HUES64 (cell line): ENCODE measurements around the gene DDX19B. TPM values are rescaled to one million over a fixed set of nuclear protein-coding genes. Genes with fewer than 3 reads are reported as not detected.
"Not testable (repeated sequence)": the region's sequence is repeated elsewhere in the genome, so short reads cannot be mapped to it uniquely, and the experiment has no call there.

Source experiments
- H3K27ac ChIP-seq: 2 replicates; pipeline ENCODE4 v1.7.0; 2013; ENCODE audit warnings: low read depth, low read length, inconsistent platforms
- H3K27me3 ChIP-seq: 2 replicates; pipeline ENCODE4 v1.6.1; 2013; ENCODE audit warnings: mild to moderate bottlenecking, low read length; ENCODE audit not compliant: insufficient read depth
- H3K36me3 ChIP-seq: 2 replicates; pipeline ENCODE4 v1.6.1; 2013; ENCODE audit warnings: mild to moderate bottlenecking, low read length; ENCODE audit not compliant: insufficient read depth
- H3K4me1 ChIP-seq: 2 replicates; pipeline ENCODE4 v1.6.1; 2013; ENCODE audit warnings: mild to moderate bottlenecking, low read length, moderate library complexity; ENCODE audit not compliant: insufficient read depth
- H3K4me3 ChIP-seq: 2 replicates; pipeline ENCODE4 v1.5.1; 2013; ENCODE audit warnings: mild to moderate bottlenecking, low read length, moderate library complexity
- H3K9ac ChIP-seq: 2 replicates; pipeline ENCODE4 v1.6.1; 2013; ENCODE audit warnings: mild to moderate bottlenecking, low read depth, low read length
- H3K9me3 ChIP-seq: 2 replicates; pipeline ENCODE4 v1.6.1; 2013; ENCODE audit warnings: low read depth, low read length; ENCODE audit not compliant: insufficient read depth
- WGBS: fragments of 150-250, 120-280 bp; methylation state at CpG from one replicate; pipeline ENCODE4 v1.1.7; 2013; ENCODE audit warnings: missing lambda C conversion rate; 5-methylcytosine and 5-hydroxymethylcytosine counted together
- polyA plus RNA-seq, 2 experiments: library from polyadenylated mRNA; stranded (reverse); fragments of 50-300 nt; gene quantifications; one replicate each; pipeline ENCODE4 v1.2.3, GENCODE V29; 2013

Gene DDX19B
- polyA plus RNA-seq (2013, experiment 1 of 2), result 32.8 TPM
- 41.5 TPM for polyA plus RNA-seq (2013, experiment 2 of 2)

- Histone ChIP-seq H3K4me1 (peaks cover 4% of the 10 kb centered on the region; the same call in 1 of the 2 replicates), H3K9me3 (peaks cover 4% of the 10 kb centered on the region; the same call in 1 of the 2 replicates), H3K9ac (peak within 1 kb of the TSS; percentile 97), H3K4me3 (peak within 1 kb of the TSS; percentile 97), H3K36me3 (peaks cover 13% of the 10 kb centered on the region; the same call in 1 of the 2 replicates), H3K27me3 (no peaks in the 10 kb centered on the region), H3K27ac (peak within 1 kb of the TSS; percentile 97)
- 3% methylated on average over 37 of the region's 37 CpGs for WGBS
Measured at GRCh38 chr16:70298988-70299938, at the start of gene DDX19B. Gene DDX19B, plus strand, starts transcription at chr16:70299186. Its CDS starts 112 bp downstream, at chr16:70299298.

DNA sequence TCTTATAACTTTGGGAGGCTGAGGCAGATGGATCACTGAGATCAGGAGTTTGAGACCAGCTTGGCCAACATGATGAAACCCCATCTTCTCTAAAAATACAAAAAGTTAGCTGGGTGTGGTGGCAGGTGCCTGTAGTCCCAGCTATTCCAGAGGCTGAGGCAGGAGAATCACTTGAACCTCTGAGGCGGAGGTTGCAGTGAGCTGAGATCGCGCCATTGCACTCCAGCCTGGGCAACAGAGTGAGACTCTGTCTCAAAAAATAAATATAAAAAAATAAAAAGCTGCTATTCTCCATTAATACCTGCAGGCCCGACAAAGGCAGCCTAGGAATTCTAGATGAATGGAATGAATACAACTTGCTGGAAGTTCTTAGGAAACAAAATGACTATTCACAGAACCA is 49.3 kb upstream of the DDX19B start:
- H3K4me1 ChIP-seq, H3K9ac ChIP-seq, H3K27ac ChIP-seq, H3K9me3 ChIP-seq, H3K27me3 ChIP-seq: not testable (repeated sequence)
- WGBS, result 95% methylated on average over 3 of the region's 4 CpGs
- peaks cover 35% of the 10 kb centered on the region for H3K36me3 ChIP-seq
- peak overlapping the region; percentile 83; the same call in 1 of the 2 replicates for H3K4me3 ChIP-seq

GRCh38 chr16:70250748-70251628 is 48.0 kb upstream of the DDX19B start:
- peak overlapping the region; percentile 97 for H3K9ac ChIP-seq
- no peaks in the 10 kb centered on the region for H3K9me3 ChIP-seq
- H3K27ac ChIP-seq, result peak overlapping the region; percentile 99
- H3K36me3 ChIP-seq, result peaks cover 48% of the 10 kb centered on the region
- H3K4me3 ChIP-seq, result peak overlapping the region; percentile 83
- 1% methylated on average over 92 of the region's 92 CpGs for WGBS
- no peaks in the 10 kb centered on the region for H3K27me3 ChIP-seq
- H3K4me1 ChIP-seq, result no peaks in the 10 kb centered on the region

DNA sequence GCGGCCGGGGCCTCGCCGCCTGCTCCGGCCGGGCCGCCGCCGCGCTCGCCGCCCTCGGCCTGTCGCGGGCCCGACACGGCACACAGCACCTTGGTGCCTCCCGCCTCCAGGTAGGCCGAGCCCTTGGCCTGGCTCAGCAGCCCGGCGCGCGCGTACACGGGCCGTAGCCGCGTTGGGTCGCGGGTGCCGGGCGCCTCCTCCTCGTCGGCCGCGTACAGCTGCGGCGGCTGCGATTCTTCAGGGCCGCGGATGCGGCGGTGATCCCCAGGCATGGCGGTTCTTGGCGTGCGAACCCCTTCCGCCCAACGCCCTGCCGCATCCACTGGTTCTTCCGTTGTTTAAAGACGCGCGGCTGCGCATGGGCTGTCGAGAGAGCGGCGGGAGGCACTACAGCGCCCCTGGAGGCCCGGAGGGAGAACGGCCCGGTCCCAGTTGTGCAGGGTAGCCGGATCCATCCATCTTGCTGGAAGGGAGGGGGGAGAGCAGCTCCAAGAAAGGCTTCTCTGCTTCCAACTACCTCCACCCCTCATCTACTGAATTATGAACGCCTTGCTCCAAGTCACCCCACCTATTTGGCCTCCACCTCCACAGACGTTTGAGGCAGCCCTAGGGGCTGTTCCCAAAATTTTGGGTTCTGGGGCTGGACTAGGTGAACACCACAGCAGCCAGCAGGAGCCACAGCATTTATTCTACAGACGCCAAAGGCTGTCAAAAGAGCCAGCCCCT is 47.2 kb upstream of the DDX19B start, which contains the start of gene EXOSC6:
EXOSC6 (minus strand) TSS at position 312 of the 726 bp plus-strand sequence; CDS start at position 272, 40 bp downstream.
- H3K27ac ChIP-seq, result peak within 1 kb of the TSS; percentile 99
- no peaks in the 10 kb centered on the region for H3K9me3 ChIP-seq
- H3K4me3 ChIP-seq, result peak within 1 kb of the TSS; percentile 83
- no peaks in the 10 kb centered on the region for H3K4me1 ChIP-seq
- H3K9ac ChIP-seq, result peak within 1 kb of the TSS; percentile 97
- H3K36me3 ChIP-seq, result peaks cover 56% of the 10 kb centered on the region
- WGBS, result 2% methylated on average over 65 of the region's 65 CpGs
- no peaks in the 10 kb centered on the region for H3K27me3 ChIP-seq

- no peaks in the 10 kb centered on the region for H3K4me1 ChIP-seq
- H3K36me3 ChIP-seq, result peaks cover 62% of the 10 kb centered on the region
- no peak overlapping the region for H3K4me3 ChIP-seq
- H3K9me3 ChIP-seq, result no peaks in the 10 kb centered on the region
- H3K27ac ChIP-seq, result peak overlapping the region; percentile 56
- H3K9ac ChIP-seq, result no peak overlapping the region
- 90% methylated on average over 21 of the region's 21 CpGs for WGBS
- no peaks in the 10 kb centered on the region for H3K27me3 ChIP-seq
Measured at GRCh38 chr16:70252355-70252988, 46.5 kb upstream of the DDX19B start.

GRCh38 chr16:70253291-70254106 is 45.5 kb upstream of the DDX19B start:
- no peak overlapping the region for H3K9ac ChIP-seq
- H3K27ac ChIP-seq, result no peak overlapping the region; the same call in 1 of the 2 replicates
- H3K4me3 ChIP-seq, result no peak overlapping the region
- no peaks in the 10 kb centered on the region for H3K27me3 ChIP-seq
- H3K9me3 ChIP-seq, result no peaks in the 10 kb centered on the region
- no peaks in the 10 kb centered on the region for H3K4me1 ChIP-seq
- WGBS, result 88% methylated on average over 16 of the region's 16 CpGs
- peaks cover 72% of the 10 kb centered on the region for H3K36me3 ChIP-seq

- H3K27me3 ChIP-seq, result no peaks in the 10 kb centered on the region
- H3K36me3 ChIP-seq, result peaks cover 79% of the 10 kb centered on the region
- H3K9me3 ChIP-seq, result no peaks in the 10 kb centered on the region
- no peak overlapping the region for H3K9ac ChIP-seq
- 96% methylated on average over 9 of the region's 9 CpGs for WGBS
- H3K27ac ChIP-seq, result peak overlapping the region; percentile 56; the same call in 1 of the 2 replicates
- no peak overlapping the region for H3K4me3 ChIP-seq
- H3K4me1 ChIP-seq, result no peaks in the 10 kb centered on the region
Measured at GRCh38 chr16:70254180-70254964, 44.6 kb upstream of the DDX19B start.

DNA sequence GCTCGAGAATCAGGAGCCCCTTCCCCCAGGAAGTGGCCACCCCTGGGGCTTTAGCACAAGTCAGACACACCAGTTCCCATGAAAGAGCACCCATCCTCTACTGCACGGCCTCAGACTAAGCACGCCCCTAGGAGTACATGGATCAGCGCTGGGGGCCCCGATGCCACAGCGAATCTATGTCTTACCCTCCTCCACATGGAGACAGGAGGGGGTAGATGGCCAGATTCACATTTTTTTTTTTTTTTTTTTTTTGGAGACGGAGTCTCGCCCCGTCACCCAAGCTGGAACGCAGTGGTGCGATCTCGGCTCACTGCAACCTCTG is 44.1 kb upstream of the DDX19B start:
- Histone ChIP-seq H3K27ac (peak overlapping the region; percentile 56; the same call in 1 of the 2 replicates), H3K4me3 (no peak overlapping the region), H3K9me3 (no peaks in the 10 kb centered on the region), H3K27me3 (no peaks in the 10 kb centered on the region), H3K36me3 (peaks cover 81% of the 10 kb centered on the region), H3K4me1 (no peaks in the 10 kb centered on the region), H3K9ac (no peak overlapping the region)
- 94% methylated on average over 11 of the region's 12 CpGs for WGBS

- Histone ChIP-seq H3K36me3 (peaks cover 85% of the 10 kb centered on the region), H3K9ac (no peak overlapping the region), H3K27ac (no peak overlapping the region), H3K9me3 (no peaks in the 10 kb centered on the region), H3K4me1 (no peaks in the 10 kb centered on the region), H3K4me3 (no peak overlapping the region), H3K27me3 (no peaks in the 10 kb centered on the region)
- 95% methylated on average over 9 of the region's 9 CpGs for WGBS
Measured at GRCh38 chr16:70255574-70255973, 43.4 kb upstream of the DDX19B start.
